Glutamatergic neuron (in vitro differentiated cells): ENCODE results near the gene SH3BP4. TPM values are rescaled to one million over a fixed set of nuclear protein-coding genes. Genes with fewer than 3 reads are reported as not detected.

ENCODE experiments used
- DNase-seq: peaks from one replicate; pipeline ENCODE4 v3.0.0; 2022
- H3K27ac Mint-ChIP-seq: one replicate; pipeline ENCODE4 v1.8.0; 2020; ENCODE audit warnings: mild to moderate bottlenecking, mixed read lengths, inconsistent platforms; ENCODE audit not compliant: unreplicated experiment
- H3K27me3 Mint-ChIP-seq: one replicate; pipeline ENCODE4 v1.8.0; 2020; ENCODE audit warnings: mild to moderate bottlenecking, moderate library complexity, mixed read lengths, inconsistent platforms; ENCODE audit not compliant: unreplicated experiment
- H3K36me3 Mint-ChIP-seq: one replicate; pipeline ENCODE4 v1.8.0; 2020; ENCODE audit warnings: mild to moderate bottlenecking, mixed read lengths, inconsistent platforms; ENCODE audit not compliant: unreplicated experiment
- H3K4me1 Mint-ChIP-seq: one replicate; pipeline ENCODE4 v1.8.0; 2020; ENCODE audit warnings: mild to moderate bottlenecking, low read depth, mixed read lengths, inconsistent platforms; ENCODE audit not compliant: unreplicated experiment
- H3K4me3 Mint-ChIP-seq: one replicate; pipeline ENCODE4 v1.8.0; 2020; ENCODE audit warnings: mild to moderate bottlenecking, mixed read lengths, inconsistent platforms; ENCODE audit not compliant: unreplicated experiment
- H3K9me3 Mint-ChIP-seq: one replicate; pipeline ENCODE4 v1.8.0; 2020; ENCODE audit warnings: mild to moderate bottlenecking, moderate library complexity, mixed read lengths, inconsistent platforms; ENCODE audit not compliant: unreplicated experiment
- total RNA-seq: library from RNA; stranded (reverse); fragmentation: NEBNext Ultra II Directional; extraction: Animal tissue kit (Norgen Biotek cat#: 25700); gene quantifications from one replicate; pipeline ENCODE4 v1.2.1, GENCODE V29; 2021; ENCODE audit not compliant: unreplicated experiment
- TF ChIP-seq, protein P1 (sequence below): fragments of 200-600 bp; sonication (generic); IDR thresholded peaks from one replicate; pipeline ENCODE4 v1.5.0; 2021; ENCODE audit not compliant: partially characterized antibody, unreplicated experiment

Gene SH3BP4
- total RNA-seq, 1 donor from 2014 or later: 59.3 TPM

DNA sequence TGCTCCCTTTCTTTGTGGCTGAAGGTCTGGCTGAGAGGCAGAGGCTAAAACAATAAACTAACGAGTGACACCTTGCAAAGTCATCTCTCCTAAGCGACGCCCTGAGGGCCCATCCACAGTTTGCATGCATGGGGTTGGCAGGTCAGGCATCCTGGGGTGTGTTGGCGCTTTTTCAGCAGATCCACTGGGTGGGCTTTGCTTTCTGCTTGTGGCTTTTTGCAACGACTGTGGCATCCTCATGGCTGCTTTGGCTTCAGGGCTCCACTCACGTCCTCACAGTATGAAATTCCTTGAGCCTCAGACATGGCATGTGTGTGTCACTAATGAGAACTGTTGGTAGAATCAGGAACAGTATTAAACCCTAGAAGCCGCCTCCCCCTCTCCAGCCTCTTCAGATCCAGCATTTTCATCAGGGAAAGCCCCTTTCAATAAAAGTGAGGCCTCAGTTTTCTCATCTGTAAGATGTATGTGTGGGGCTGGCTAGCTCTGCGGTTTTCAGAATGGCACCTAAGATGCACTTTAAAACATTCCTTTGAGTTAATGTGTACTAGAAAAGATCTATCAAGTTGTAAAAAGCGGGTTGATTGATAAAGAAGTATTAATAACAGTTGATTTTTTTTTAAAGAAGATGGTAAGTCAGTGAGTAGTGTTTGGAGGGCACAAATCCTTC, 72.5 kb downstream of the SH3BP4 start:
- H3K27me3 Mint-ChIP-seq: peaks cover 5% of the 10 kb centered on the region
- H3K4me3 Mint-ChIP-seq: no peak overlapping the region
- peak overlapping the region; percentile 56 for H3K27ac Mint-ChIP-seq
- peaks cover 10% of the 10 kb centered on the region for H3K36me3 Mint-ChIP-seq
- TF ChIP-seq, protein P1, sequence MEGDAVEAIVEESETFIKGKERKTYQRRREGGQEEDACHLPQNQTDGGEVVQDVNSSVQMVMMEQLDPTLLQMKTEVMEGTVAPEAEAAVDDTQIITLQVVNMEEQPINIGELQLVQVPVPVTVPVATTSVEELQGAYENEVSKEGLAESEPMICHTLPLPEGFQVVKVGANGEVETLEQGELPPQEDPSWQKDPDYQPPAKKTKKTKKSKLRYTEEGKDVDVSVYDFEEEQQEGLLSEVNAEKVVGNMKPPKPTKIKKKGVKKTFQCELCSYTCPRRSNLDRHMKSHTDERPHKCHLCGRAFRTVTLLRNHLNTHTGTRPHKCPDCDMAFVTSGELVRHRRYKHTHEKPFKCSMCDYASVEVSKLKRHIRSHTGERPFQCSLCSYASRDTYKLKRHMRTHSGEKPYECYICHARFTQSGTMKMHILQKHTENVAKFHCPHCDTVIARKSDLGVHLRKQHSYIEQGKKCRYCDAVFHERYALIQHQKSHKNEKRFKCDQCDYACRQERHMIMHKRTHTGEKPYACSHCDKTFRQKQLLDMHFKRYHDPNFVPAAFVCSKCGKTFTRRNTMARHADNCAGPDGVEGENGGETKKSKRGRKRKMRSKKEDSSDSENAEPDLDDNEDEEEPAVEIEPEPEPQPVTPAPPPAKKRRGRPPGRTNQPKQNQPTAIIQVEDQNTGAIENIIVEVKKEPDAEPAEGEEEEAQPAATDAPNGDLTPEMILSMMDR: no peak
- H3K4me1 Mint-ChIP-seq: peaks cover 35% of the 10 kb centered on the region
- no peak for DNase-seq
- H3K9me3 Mint-ChIP-seq: peaks cover 10% of the 10 kb centered on the region

DNA sequence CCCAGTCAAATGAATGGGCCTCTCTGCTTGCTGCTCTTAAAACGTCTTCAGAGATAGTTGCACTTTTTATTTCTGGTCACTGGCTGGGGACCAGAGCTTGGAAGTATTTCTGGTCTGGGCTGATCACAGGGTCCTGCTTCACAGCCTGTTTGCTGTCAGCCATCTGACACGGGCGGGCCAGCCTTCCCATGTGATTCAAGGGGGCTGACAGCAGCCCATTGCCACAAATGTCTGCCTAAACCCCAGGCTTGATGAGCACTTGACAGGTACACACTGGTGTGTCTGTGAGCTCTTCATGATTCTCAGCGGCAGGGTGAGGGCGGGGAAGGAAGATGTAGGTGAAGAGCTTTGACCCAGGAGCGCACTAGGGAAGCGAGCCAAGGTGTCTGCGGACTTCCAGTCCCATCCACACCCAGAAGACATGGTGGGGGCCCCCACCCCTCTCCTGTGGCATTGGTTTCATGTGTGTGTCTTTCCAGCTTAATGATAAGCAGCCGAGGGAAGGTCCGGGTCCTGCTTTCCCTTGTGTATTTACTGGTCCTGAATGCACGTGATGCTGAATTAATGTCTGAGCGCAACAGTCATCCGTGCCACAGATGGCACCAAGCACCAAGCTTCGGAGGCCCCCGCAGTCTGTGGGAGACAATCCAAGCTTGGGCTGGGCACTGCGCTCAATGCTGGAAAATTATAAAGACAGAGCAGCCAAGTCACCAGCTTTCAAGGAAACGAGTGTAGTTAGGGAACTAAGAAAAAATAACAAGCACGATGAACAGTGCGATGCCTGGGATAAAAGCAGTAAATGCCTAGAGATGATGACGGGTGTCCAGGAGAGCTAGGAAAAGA, 73.3 kb downstream of the SH3BP4 start:
- peaks cover 10% of the 10 kb centered on the region for H3K27me3 Mint-ChIP-seq
- H3K9me3 Mint-ChIP-seq: peaks cover 10% of the 10 kb centered on the region
- peak overlapping the region; percentile 56 for H3K27ac Mint-ChIP-seq
- H3K4me3 Mint-ChIP-seq: no peak overlapping the region
- TF ChIP-seq, protein P1: no peak
- peaks cover 39% of the 10 kb centered on the region for H3K4me1 Mint-ChIP-seq
- no peak for DNase-seq
- H3K36me3 Mint-ChIP-seq: peaks cover 10% of the 10 kb centered on the region

DNA sequence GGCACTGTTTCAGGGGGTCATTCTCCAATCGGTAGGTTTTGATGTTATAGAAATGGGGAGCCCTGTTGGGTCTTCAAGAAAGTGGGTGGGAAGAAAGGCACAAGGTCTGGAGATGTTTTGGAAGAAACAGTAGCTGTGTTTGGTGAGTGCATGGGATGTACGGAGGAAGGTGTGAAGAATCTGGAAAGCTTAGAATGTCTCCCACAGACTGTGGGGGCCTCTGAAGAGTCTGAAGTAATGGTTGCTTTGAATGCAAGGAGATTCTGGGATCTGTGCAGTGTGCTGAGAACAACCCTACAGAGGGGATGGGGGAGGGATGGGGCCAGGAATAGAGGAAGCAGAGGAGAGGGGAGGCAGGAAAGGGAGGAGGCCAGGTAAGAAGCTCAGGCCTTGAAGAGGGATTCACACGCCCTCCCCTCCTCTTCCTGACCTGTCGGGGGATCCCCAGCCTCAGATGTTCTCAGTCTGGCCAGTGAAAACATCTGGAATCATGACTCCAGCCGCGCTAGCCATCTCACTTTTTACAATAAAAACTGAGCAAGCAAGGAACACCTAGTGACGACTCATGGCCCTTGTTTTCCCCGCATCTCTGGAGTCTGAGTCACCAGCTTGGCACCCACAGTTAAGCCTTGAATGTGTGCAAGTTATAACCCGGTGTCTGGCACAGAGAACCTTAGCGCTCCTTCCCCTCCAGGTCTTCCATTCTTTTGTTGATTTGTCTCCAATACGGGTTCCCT, 74.2 kb downstream of the SH3BP4 start:
- Mint-ChIP-seq H3K36me3 (peaks cover 10% of the 10 kb centered on the region), H3K27ac (peak overlapping the region; percentile 34), H3K27me3 (peaks cover 10% of the 10 kb centered on the region), H3K9me3 (peaks cover 10% of the 10 kb centered on the region), H3K4me3 (no peak overlapping the region), H3K4me1 (peaks cover 41% of the 10 kb centered on the region)
- TF ChIP-seq, protein P1: no peak
- DNase-seq: no peak

DNA sequence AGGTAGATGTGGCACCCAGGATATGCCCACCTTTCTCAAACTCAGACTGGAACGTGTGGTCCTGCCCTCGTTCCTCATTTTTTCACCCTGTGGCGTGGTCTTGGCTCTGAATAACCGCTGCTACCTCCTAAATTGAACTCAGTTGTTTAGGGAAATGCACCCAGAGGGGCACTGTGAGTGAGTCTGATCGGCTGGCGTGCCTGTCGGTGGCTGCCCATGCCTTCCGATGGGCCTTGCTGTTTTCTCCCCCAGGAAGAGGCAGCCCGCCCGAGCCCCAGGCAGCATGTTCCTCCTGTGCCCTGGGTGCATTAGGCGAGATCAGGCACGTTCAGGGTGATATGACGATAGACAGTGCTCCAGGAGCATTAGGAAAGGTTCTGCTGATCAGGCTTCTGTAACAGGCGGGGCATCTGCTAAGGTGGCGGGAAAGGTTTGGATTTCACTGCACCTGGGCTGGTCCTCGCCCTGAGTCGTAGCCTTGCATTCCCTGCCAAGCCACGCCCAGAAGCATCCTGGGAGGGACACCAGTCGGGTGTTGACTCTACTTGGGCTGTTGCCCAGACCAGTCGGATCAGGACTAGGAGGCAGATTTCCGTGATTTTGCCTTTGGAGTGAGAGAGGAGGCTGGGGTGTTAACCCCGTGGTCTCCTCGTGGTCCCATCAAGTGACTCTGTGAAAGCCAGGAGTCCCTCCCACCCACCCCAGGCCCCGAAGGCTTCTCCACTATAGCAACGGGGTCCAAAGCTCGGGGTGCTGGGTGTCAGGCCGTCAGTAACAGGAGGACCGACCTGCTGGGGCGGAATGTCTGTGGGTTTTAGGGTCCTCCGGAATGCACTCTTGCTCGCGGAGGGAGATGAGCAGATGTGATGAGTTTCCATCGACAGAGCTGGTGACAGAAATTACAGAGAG, 75.1 kb downstream of the SH3BP4 start:
- H3K4me3 Mint-ChIP-seq: peak overlapping the region; percentile 4
- peaks cover 49% of the 10 kb centered on the region for H3K4me1 Mint-ChIP-seq
- H3K9me3 Mint-ChIP-seq: peaks cover 10% of the 10 kb centered on the region
- TF ChIP-seq, protein P1: no peak
- DNase-seq: no peak
- H3K27ac Mint-ChIP-seq: peak overlapping the region; percentile 36
- H3K27me3 Mint-ChIP-seq: peaks cover 13% of the 10 kb centered on the region
- H3K36me3 Mint-ChIP-seq: peaks cover 10% of the 10 kb centered on the region
